ENCODE data around the gene CARD11. TPM values are rescaled to one million over a fixed set of nuclear protein-coding genes. Genes with fewer than 3 reads are reported as not detected.

CARD11 gene
- 10 to 100 TPM; 42.4 to 72.6 (median 51.4) TPM for total RNA-seq
- 10 to 100 TPM; 30.3 to 57.5 (median 42.0) TPM for polyA plus RNA-seq
- long read RNA-seq, donor 1 = 0 reads
- long read RNA-seq, donor 2, full-length matches to known transcripts = 2 of 2 reads
- long read RNA-seq, donor 2, partial matches to known transcripts = 0 of 2 reads
- long read RNA-seq, donor 2, other reads (novel, unspliced or antisense) = 0 of 2 reads

GRCh38 chr7:3043544-3044371 is at the start of gene CARD11:
Gene CARD11 (minus strand): TSS chr7:3043867. CDS start chr7:2958506, 85,361 bp downstream.
- DNase-seq = peak; percentile 89
- no peaks in the 10 kb centered on the region for H3K36me3 ChIP-seq
- peak within 1 kb of the TSS; percentile 38 to 81 (median 55) for H3K4me3 ChIP-seq
- intact Hi-C loops (cut with DNase I; ENCODE audit: low total_unique reads) = no loop called here
- H3K9me3 ChIP-seq = no peaks in the 10 kb centered on the region
- peak within 1 kb of the TSS; percentile 67 to 93 (median 86) for H3K27ac ChIP-seq
- WGBS, 5 donors = 4 to 9% (median 5%) methylated on average over 31 to 45 of the region's 45 CpGs
- TF ChIP-seq POLR2A (IDR thresholded peaks at IDR 0.05) (no peak), POLR2AphosphoS5 (IDR thresholded peaks at IDR 0.05) (no peak)
- TF ChIP-seq, protein P1, sequence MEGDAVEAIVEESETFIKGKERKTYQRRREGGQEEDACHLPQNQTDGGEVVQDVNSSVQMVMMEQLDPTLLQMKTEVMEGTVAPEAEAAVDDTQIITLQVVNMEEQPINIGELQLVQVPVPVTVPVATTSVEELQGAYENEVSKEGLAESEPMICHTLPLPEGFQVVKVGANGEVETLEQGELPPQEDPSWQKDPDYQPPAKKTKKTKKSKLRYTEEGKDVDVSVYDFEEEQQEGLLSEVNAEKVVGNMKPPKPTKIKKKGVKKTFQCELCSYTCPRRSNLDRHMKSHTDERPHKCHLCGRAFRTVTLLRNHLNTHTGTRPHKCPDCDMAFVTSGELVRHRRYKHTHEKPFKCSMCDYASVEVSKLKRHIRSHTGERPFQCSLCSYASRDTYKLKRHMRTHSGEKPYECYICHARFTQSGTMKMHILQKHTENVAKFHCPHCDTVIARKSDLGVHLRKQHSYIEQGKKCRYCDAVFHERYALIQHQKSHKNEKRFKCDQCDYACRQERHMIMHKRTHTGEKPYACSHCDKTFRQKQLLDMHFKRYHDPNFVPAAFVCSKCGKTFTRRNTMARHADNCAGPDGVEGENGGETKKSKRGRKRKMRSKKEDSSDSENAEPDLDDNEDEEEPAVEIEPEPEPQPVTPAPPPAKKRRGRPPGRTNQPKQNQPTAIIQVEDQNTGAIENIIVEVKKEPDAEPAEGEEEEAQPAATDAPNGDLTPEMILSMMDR (IDR thresholded peaks at IDR 0.05 in 8 of 11, conservative IDR thresholded peaks at IDR 0.05 in 3 of 11) = no peak
- peaks cover 0 to 24% (median 4%) of the 10 kb centered on the region in 7 donors for H3K27me3 ChIP-seq (replicated peaks in 1 of 7)
- peaks cover 15 to 59% (median 38%) of the 10 kb centered on the region in 6 donors for H3K4me1 ChIP-seq

DNA sequence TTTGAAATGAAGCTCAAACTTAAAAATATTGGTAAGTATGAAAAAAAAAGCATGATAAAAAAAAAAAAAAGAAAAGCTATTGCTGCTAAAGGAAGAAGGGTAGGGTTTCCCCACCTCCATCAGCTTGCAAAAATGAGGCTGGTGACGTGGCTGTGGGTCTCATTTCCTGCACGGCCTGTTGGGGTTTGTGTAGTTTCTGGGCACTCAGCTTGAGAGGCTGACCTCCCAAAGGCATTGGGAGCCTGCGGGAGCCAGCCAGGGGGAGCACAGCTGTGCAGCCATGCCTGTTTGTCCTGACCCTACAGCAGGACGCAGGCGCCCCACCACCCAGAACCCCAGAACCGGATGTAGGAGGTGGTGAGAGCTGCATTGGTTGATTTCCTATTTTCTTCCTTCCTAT is 48.8 kb upstream of the CARD11 start:
- WGBS, 5 donors = 6 to 16% (median 12%) methylated on average over 6 of the region's 6 CpGs
- DNase-seq = peak; percentile 89
- Histone ChIP-seq H3K4me3 (peak overlapping the region in 1 of 8 donors; percentile 36), H3K27ac (peak overlapping the region; percentile 45 to 86 (median 70)), H3K36me3 (no peaks in the 10 kb centered on the region), H3K4me1 (peaks cover 12 to 77% (median 49%) of the 10 kb centered on the region in 6 donors), H3K9me3 (no peaks in the 10 kb centered on the region), H3K27me3 (replicated peaks in 1 of 7) (no peaks in the 10 kb centered on the region)
- TF ChIP-seq, protein P1 (IDR thresholded peaks at IDR 0.05 in 8 of 11, conservative IDR thresholded peaks at IDR 0.05 in 3 of 11) = peak in 1 of 11 experiments; percentile 8
- TF ChIP-seq POLR2A (IDR thresholded peaks at IDR 0.05) (no peak), POLR2AphosphoS5 (IDR thresholded peaks at IDR 0.05) (peak; percentile 55 to 76 (median 68))
- intact Hi-C loops (cut with DNase I; ENCODE audit: low total_unique reads) = no loop called here

- no peaks in the 10 kb centered on the region for H3K27me3 ChIP-seq (replicated peaks in 1 of 7)
- H3K36me3 ChIP-seq = no peaks in the 10 kb centered on the region
- 73 to 86% (median 78%) methylated on average over 8 of the region's 8 CpGs for WGBS, 5 donors
- intact Hi-C loops (cut with DNase I; ENCODE audit: low total_unique reads) = no loop called here
- H3K9me3 ChIP-seq = no peaks in the 10 kb centered on the region
- TF ChIP-seq POLR2AphosphoS5 (IDR thresholded peaks at IDR 0.05) = no peak
- no peak for TF ChIP-seq POLR2A (IDR thresholded peaks at IDR 0.05)
- TF ChIP-seq, protein P1 (IDR thresholded peaks at IDR 0.05 in 8 of 11, conservative IDR thresholded peaks at IDR 0.05 in 3 of 11) = no peak
- no peak for DNase-seq
- H3K27ac ChIP-seq = peak overlapping the region; percentile 45 to 86 (median 70)
- peaks cover 12 to 76% (median 49%) of the 10 kb centered on the region in 6 donors for H3K4me1 ChIP-seq
- H3K4me3 ChIP-seq = no peak overlapping the region
Observed at GRCh38 chr7:3091631-3092030, 48.0 kb upstream of the CARD11 start.

DNA sequence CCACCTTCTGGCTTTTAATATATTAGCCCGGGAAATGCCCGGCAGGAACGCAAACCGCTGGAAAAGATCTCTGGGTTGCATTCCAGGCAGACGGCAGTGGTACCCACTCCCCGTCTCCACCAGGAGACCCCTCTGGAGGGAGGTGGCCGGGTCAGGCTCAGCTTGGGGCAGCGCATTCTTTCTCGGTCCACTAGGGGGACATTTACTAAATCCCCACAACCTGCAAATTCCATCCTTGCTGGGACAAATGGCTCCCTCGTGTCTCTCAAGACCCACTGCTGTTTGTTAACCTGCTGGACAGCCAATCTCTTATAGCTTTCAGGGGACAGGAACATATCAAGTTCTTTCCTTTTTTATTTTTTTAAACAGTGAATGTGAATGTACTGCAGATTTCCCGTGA is 45.8 kb upstream of the CARD11 start:
- Histone ChIP-seq H3K27ac (peak overlapping the region in 1 of 8 donors; percentile 82), H3K4me1 (peaks cover 9 to 54% (median 37%) of the 10 kb centered on the region in 6 donors), H3K4me3 (no peak overlapping the region), H3K36me3 (no peaks in the 10 kb centered on the region), H3K9me3 (no peaks in the 10 kb centered on the region), H3K27me3 (replicated peaks in 1 of 7) (no peaks in the 10 kb centered on the region)
- WGBS, 5 donors = 35 to 77% (median 51%) methylated on average over 6 to 11 of the region's 11 CpGs
- intact Hi-C loops (cut with DNase I; ENCODE audit: low total_unique reads) = no loop called here
- no peak for TF ChIP-seq POLR2A (IDR thresholded peaks at IDR 0.05)
- TF ChIP-seq POLR2AphosphoS5 (IDR thresholded peaks at IDR 0.05) = no peak
- TF ChIP-seq, protein P1 (IDR thresholded peaks at IDR 0.05 in 8 of 11, conservative IDR thresholded peaks at IDR 0.05 in 3 of 11) = peak in 6 of 11 experiments; percentile 24 to 60 (median 44)
- DNase-seq = no peak

Measured in spleen (tissue), 13 donors.